Fibroblast of lung (primary cell): ENCODE measurements around the gene PKP3.
"Not testable (repeated sequence)": the region's sequence is repeated elsewhere in the genome, so short reads cannot be mapped to it uniquely, and the experiment has no call there.

Source experiments
- CTCF ChIP-seq, 2 donors: IDR thresholded peaks in 1 of 2; conservative IDR thresholded peaks in 1 of 2; 1 replicate in 1 of 2; 2 replicates in 1 of 2; pipeline ENCODE4 v1.5.1; 2011 to 2012; ENCODE audit warnings: low read length in 2 of 2, control low read depth in 1 of 2, inconsistent platforms in 1 of 2, low read depth in 1 of 2, mild to moderate bottlenecking in 1 of 2
- EZH2 ChIP-seq: IDR thresholded peaks from 2 replicates; pipeline ENCODE4 v1.5.1; 2012; ENCODE audit warnings: low read length, control low read depth, mild to moderate bottlenecking; ENCODE audit errors: missing control alignments

GRCh38 chr11:350033-350722, 43.8 kb upstream of the PKP3 start:
- not testable (repeated sequence) for TF ChIP-seq CTCF (conservative IDR thresholded peaks at IDR 0.05 in 1 of 2, IDR thresholded peaks at IDR 0.05 in 1 of 2; ENCODE audit: low read depth in 1 of 2, low read length in 2 of 2); EZH2
